ENCODE results near the gene ZNF202.

DNA sequence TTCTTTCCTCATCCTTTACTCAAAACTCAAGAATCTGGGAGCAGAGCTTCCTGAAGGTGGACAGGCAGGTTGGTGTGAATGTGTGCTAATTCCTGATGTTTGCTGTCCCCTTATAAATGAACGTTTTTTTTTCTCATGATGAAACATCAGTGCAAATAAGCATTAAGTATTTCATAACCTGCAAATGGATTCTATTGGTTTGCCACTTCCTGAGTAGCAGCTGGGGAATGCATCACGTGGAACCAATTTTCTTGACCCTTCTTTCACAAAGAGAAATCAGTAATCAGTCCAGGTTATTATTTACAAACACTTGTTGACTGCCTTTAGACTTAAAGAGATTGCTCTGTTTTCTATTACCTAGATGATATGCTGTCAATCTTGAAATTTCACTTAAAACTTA is 46.9 kb downstream of the ZNF202 start:
- TF ChIP-seq, protein P1, sequence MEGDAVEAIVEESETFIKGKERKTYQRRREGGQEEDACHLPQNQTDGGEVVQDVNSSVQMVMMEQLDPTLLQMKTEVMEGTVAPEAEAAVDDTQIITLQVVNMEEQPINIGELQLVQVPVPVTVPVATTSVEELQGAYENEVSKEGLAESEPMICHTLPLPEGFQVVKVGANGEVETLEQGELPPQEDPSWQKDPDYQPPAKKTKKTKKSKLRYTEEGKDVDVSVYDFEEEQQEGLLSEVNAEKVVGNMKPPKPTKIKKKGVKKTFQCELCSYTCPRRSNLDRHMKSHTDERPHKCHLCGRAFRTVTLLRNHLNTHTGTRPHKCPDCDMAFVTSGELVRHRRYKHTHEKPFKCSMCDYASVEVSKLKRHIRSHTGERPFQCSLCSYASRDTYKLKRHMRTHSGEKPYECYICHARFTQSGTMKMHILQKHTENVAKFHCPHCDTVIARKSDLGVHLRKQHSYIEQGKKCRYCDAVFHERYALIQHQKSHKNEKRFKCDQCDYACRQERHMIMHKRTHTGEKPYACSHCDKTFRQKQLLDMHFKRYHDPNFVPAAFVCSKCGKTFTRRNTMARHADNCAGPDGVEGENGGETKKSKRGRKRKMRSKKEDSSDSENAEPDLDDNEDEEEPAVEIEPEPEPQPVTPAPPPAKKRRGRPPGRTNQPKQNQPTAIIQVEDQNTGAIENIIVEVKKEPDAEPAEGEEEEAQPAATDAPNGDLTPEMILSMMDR (IDR thresholded peaks at IDR 0.05), result no peak
- no peak for TF ChIP-seq POLR2AphosphoS5 (IDR thresholded peaks at IDR 0.05)
